DOHH2 (cell line): ENCODE results near the gene ARID1A.

Experiments
- CTCF ChIP-seq: fragments of 200-600 bp; sonication (generic); IDR thresholded peaks from one replicate; pipeline ENCODE4 v1.5.1; 2014; ENCODE audit warnings: antibody characterized with exemption, mild to moderate bottlenecking, low read depth, low read length; ENCODE audit not compliant: poor library complexity, severe bottlenecking
- EZH2phosphoT487 ChIP-seq: fragments of 200-600 bp; sonication (generic); IDR thresholded peaks from 2 replicates; pipeline ENCODE4 v1.6.1; 2017; ENCODE audit warnings: borderline replicate concordance, mild to moderate bottlenecking, antibody characterized with exemption, low read length, moderate library complexity, mixed read lengths

GRCh38 chr1:26700711-26701110 is 4.9 kb downstream of the ARID1A start:
- TF ChIP-seq CTCF (no peak), EZH2phosphoT487 (no peak)
